ENCODE results near the gene PICK1.

DNA sequence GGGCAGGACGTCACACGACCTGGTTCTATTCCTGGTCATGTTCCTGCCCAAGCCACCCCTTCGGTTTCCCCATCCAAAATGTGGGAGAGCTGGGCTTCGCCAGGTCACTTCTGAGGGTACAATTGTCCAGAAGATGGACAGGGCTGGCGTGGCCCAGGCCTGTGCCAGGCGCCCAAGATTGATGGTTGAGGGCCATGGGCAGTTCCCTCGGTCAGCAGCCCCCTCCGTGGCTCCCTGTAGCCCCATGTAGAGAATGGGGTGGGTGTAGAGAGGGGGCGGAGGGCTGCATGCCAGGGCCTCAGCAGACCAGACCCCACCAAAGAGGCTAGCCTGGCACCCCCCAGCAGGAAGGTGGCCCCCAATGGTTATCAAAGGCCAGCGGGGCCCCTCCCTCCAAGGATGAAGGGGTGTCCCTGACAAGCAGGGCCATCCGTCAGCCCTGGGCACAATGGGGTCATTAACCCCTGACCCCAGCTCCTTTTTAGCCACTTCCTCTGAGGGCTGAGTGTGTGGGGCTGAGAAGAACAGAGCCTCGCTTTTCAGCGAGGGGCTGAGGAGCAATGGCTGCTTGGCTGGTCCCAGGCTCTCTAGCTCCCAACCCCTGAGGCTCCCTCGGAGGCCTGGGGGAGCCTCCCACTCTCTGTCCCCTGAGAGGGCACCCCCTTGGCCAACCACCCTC lies 11.0 kb upstream of the PICK1 start:
- TF ChIP-seq POLR2AphosphoS5 (IDR thresholded peaks at IDR 0.05; ENCODE audit: low read depth, low read length) = no peak
- no peak for TF ChIP-seq E2F6 (IDR thresholded peaks at IDR 0.05)
- no peak for TF ChIP-seq ATF3 (IDR thresholded peaks at IDR 0.05; ENCODE audit: insufficient read depth, low read depth, low read length)
- TF ChIP-seq CBX5 (IDR thresholded peaks at IDR 0.05; ENCODE audit: low read depth, low read length) = no peak
- TF ChIP-seq BCL11A (IDR thresholded peaks at IDR 0.05; ENCODE audit: low read depth in 2 of 2, low read length in 2 of 2) = no peak
- TF ChIP-seq POLR2A (IDR thresholded peaks at IDR 0.05; ENCODE audit: control extremely low read depth in 1 of 2, low read depth in 2 of 2, low read length in 2 of 2) = no peak
- TF ChIP-seq CTCF (IDR thresholded peaks at IDR 0.05; ENCODE audit: control extremely low read depth in 1 of 3, insufficient read depth in 1 of 3, low read depth in 1 of 3, low read length in 3 of 3) = no peak
- no peak for TF ChIP-seq RFX5 (IDR thresholded peaks at IDR 0.05; ENCODE audit: borderline replicate concordance, low read depth, low read length)
- no peak for TF ChIP-seq SP1 (IDR thresholded peaks at IDR 0.05; ENCODE audit: low read depth, low read length)
- TF ChIP-seq NANOG (IDR thresholded peaks at IDR 0.05; ENCODE audit: insufficient read depth, low read depth, low read length, poor library complexity, severe bottlenecking) = no peak
- TF ChIP-seq EP300 (IDR thresholded peaks at IDR 0.05; ENCODE audit: borderline replicate concordance in 1 of 2, low read depth in 2 of 2, low read length in 2 of 2) = no peak
- TF ChIP-seq NRF1 (IDR thresholded peaks at IDR 0.05; ENCODE audit: low read depth, low read length) = no peak
- TF ChIP-seq CTBP2 (IDR thresholded peaks at IDR 0.05; ENCODE audit: borderline replicate concordance, insufficient read depth, insufficient read length, low read length) = no peak
- TF ChIP-seq RAD21 (IDR thresholded peaks at IDR 0.05 in 1 of 2, conservative IDR thresholded peaks at IDR 0.05 in 1 of 2; ENCODE audit: low read depth in 2 of 2, low read length in 2 of 2) = no peak
